ENCODE data around the gene LAIR2.
"Not testable (repeated sequence)": the region's sequence is repeated elsewhere in the genome, so short reads cannot be mapped to it uniquely, and the experiment has no call there.

The LAIR2 gene

GRCh38 chr19:54464630-54465425, 37.8 kb upstream of the LAIR2 start:
- peak; percentile 46 to 57 (median 52) for DNase-seq
- Histone ChIP-seq H3K4me3 (ENCODE audit: insufficient read depth, low read depth, low read length, poor library complexity, severe bottlenecking) (peak overlapping the region; percentile 71), H3K9me3 (ENCODE audit: control insufficient read depth, low read length) (no peaks in the 10 kb centered on the region)

GRCh38 chr19:54465426-54466109, 37.1 kb upstream of the LAIR2 start:
- no peak for DNase-seq
- no peak overlapping the region for H3K4me3 ChIP-seq (ENCODE audit: insufficient read depth, low read depth, low read length, poor library complexity, severe bottlenecking)
- peaks cover 25% of the 10 kb centered on the region for H3K4me1 ChIP-seq (ENCODE audit: control insufficient read depth, insufficient read depth, low read length, poor library complexity, severe bottlenecking)
- no peak overlapping the region for H3K27ac ChIP-seq (ENCODE audit: insufficient read depth, low read length, poor library complexity, severe bottlenecking)
- no peaks in the 10 kb centered on the region for H3K9me3 ChIP-seq (ENCODE audit: control insufficient read depth, low read length)
- H3K27me3 ChIP-seq (replicated peaks; ENCODE audit: control insufficient read depth, insufficient read depth, low read length, poor library complexity, severe bottlenecking), result peaks cover 6% of the 10 kb centered on the region
- H3K36me3 ChIP-seq (ENCODE audit: control insufficient read depth, insufficient read depth, low read length), result peaks cover 10% of the 10 kb centered on the region

More at GRCh38 chr19:54464630-54465425, 37.8 kb upstream of the LAIR2 start:
- peaks cover under 1% of the 10 kb centered on the region for H3K27me3 ChIP-seq (replicated peaks; ENCODE audit: control insufficient read depth, insufficient read depth, low read length, poor library complexity, severe bottlenecking)
- peaks cover 25% of the 10 kb centered on the region for H3K4me1 ChIP-seq (ENCODE audit: control insufficient read depth, insufficient read depth, low read length, poor library complexity, severe bottlenecking)
- peaks cover 16% of the 10 kb centered on the region for H3K36me3 ChIP-seq (ENCODE audit: control insufficient read depth, insufficient read depth, low read length)
- H3K27ac ChIP-seq (ENCODE audit: insufficient read depth, low read length, poor library complexity, severe bottlenecking), result peak overlapping the region; percentile 58

- not testable (repeated sequence) for H3K4me3 ChIP-seq (ENCODE audit: insufficient read depth, low read depth, low read length, poor library complexity, severe bottlenecking); DNase-seq; H3K36me3 ChIP-seq (ENCODE audit: control insufficient read depth, insufficient read depth, low read length); H3K9me3 ChIP-seq (ENCODE audit: control insufficient read depth, low read length); H3K27ac ChIP-seq (ENCODE audit: insufficient read depth, low read length, poor library complexity, severe bottlenecking)
- peaks cover 11% of the 10 kb centered on the region for H3K27me3 ChIP-seq (replicated peaks; ENCODE audit: control insufficient read depth, insufficient read depth, low read length, poor library complexity, severe bottlenecking)
- H3K4me1 ChIP-seq (ENCODE audit: control insufficient read depth, insufficient read depth, low read length, poor library complexity, severe bottlenecking), result peaks cover 30% of the 10 kb centered on the region
These were observed 36.5 kb upstream of the LAIR2 start for GRCh38 chr19:54466110-54466480.

- H3K9me3 ChIP-seq (ENCODE audit: control insufficient read depth, low read length), result no peaks in the 10 kb centered on the region
- peaks cover 16% of the 10 kb centered on the region for H3K4me1 ChIP-seq (ENCODE audit: control insufficient read depth, insufficient read depth, low read length, poor library complexity, severe bottlenecking)
- no peak overlapping the region for H3K4me3 ChIP-seq (ENCODE audit: insufficient read depth, low read depth, low read length, poor library complexity, severe bottlenecking)
- H3K27ac ChIP-seq (ENCODE audit: insufficient read depth, low read length, poor library complexity, severe bottlenecking), result no peak overlapping the region
- peaks cover 18% of the 10 kb centered on the region for H3K27me3 ChIP-seq (replicated peaks; ENCODE audit: control insufficient read depth, insufficient read depth, low read length, poor library complexity, severe bottlenecking)
- no peaks in the 10 kb centered on the region for H3K36me3 ChIP-seq (ENCODE audit: control insufficient read depth, insufficient read depth, low read length)
- no peak for DNase-seq
These were observed 33.1 kb upstream of the LAIR2 start for GRCh38 chr19:54469496-54469934.

- peaks cover 18% of the 10 kb centered on the region for H3K27me3 ChIP-seq (replicated peaks; ENCODE audit: control insufficient read depth, insufficient read depth, low read length, poor library complexity, severe bottlenecking)
- H3K36me3 ChIP-seq (ENCODE audit: control insufficient read depth, insufficient read depth, low read length), result no peaks in the 10 kb centered on the region
- no peak overlapping the region for H3K4me3 ChIP-seq (ENCODE audit: insufficient read depth, low read depth, low read length, poor library complexity, severe bottlenecking)
- no peak overlapping the region for H3K27ac ChIP-seq (ENCODE audit: insufficient read depth, low read length, poor library complexity, severe bottlenecking)
- no peaks in the 10 kb centered on the region for H3K9me3 ChIP-seq (ENCODE audit: control insufficient read depth, low read length)
- peaks cover 11% of the 10 kb centered on the region for H3K4me1 ChIP-seq (ENCODE audit: control insufficient read depth, insufficient read depth, low read length, poor library complexity, severe bottlenecking)
- DNase-seq, result no peak
These were observed 32.2 kb upstream of the LAIR2 start for GRCh38 chr19:54470276-54470887.

- Histone ChIP-seq H3K4me1 (ENCODE audit: control insufficient read depth, insufficient read depth, low read length, poor library complexity, severe bottlenecking) (peaks cover 11% of the 10 kb centered on the region), H3K9me3 (ENCODE audit: control insufficient read depth, low read length) (no peaks in the 10 kb centered on the region), H3K27me3 (replicated peaks; ENCODE audit: control insufficient read depth, insufficient read depth, low read length, poor library complexity, severe bottlenecking) (peaks cover 18% of the 10 kb centered on the region), H3K36me3 (ENCODE audit: control insufficient read depth, insufficient read depth, low read length) (no peaks in the 10 kb centered on the region), H3K27ac (ENCODE audit: insufficient read depth, low read length, poor library complexity, severe bottlenecking) (no peak overlapping the region), H3K4me3 (ENCODE audit: insufficient read depth, low read depth, low read length, poor library complexity, severe bottlenecking) (no peak overlapping the region)
- no peak for DNase-seq
These were observed 31.4 kb upstream of the LAIR2 start for GRCh38 chr19:54470991-54471782.

- Histone ChIP-seq H3K27me3 (replicated peaks; ENCODE audit: control insufficient read depth, insufficient read depth, low read length, poor library complexity, severe bottlenecking) (peaks cover 18% of the 10 kb centered on the region), H3K36me3 (ENCODE audit: control insufficient read depth, insufficient read depth, low read length) (no peaks in the 10 kb centered on the region), H3K4me1 (ENCODE audit: control insufficient read depth, insufficient read depth, low read length, poor library complexity, severe bottlenecking) (peaks cover 11% of the 10 kb centered on the region), H3K9me3 (ENCODE audit: control insufficient read depth, low read length) (no peaks in the 10 kb centered on the region), H3K4me3 (ENCODE audit: insufficient read depth, low read depth, low read length, poor library complexity, severe bottlenecking) (no peak within 1 kb of the TSS), H3K27ac (ENCODE audit: insufficient read depth, low read length, poor library complexity, severe bottlenecking) (no peak within 1 kb of the TSS)
- no peak for DNase-seq
These were observed 29.4 kb upstream of the LAIR2 start, which contains the start of gene CDC42EP5 for GRCh38 chr19:54473071-54473891. TSS of gene CDC42EP5 (minus strand) at chr19:54473296. CDS start at chr19:54465547, 7,749 bp downstream.

GRCh38 chr19:54473892-54474372, 28.7 kb upstream of the LAIR2 start:
- Histone ChIP-seq H3K36me3 (ENCODE audit: control insufficient read depth, insufficient read depth, low read length) (no peaks in the 10 kb centered on the region), H3K27ac (ENCODE audit: insufficient read depth, low read length, poor library complexity, severe bottlenecking) (no peak overlapping the region), H3K27me3 (replicated peaks; ENCODE audit: control insufficient read depth, insufficient read depth, low read length, poor library complexity, severe bottlenecking) (peaks cover 18% of the 10 kb centered on the region), H3K9me3 (ENCODE audit: control insufficient read depth, low read length) (no peaks in the 10 kb centered on the region), H3K4me1 (ENCODE audit: control insufficient read depth, insufficient read depth, low read length, poor library complexity, severe bottlenecking) (peaks cover 11% of the 10 kb centered on the region), H3K4me3 (ENCODE audit: insufficient read depth, low read depth, low read length, poor library complexity, severe bottlenecking) (no peak overlapping the region)
- no peak for DNase-seq

- Histone ChIP-seq H3K9me3 (ENCODE audit: control insufficient read depth, low read length) (no peaks in the 10 kb centered on the region), H3K36me3 (ENCODE audit: control insufficient read depth, insufficient read depth, low read length) (no peaks in the 10 kb centered on the region), H3K4me1 (ENCODE audit: control insufficient read depth, insufficient read depth, low read length, poor library complexity, severe bottlenecking) (peaks cover 10% of the 10 kb centered on the region), H3K27ac (ENCODE audit: insufficient read depth, low read length, poor library complexity, severe bottlenecking) (no peak overlapping the region), H3K4me3 (ENCODE audit: insufficient read depth, low read depth, low read length, poor library complexity, severe bottlenecking) (no peak overlapping the region), H3K27me3 (replicated peaks; ENCODE audit: control insufficient read depth, insufficient read depth, low read length, poor library complexity, severe bottlenecking) (peaks cover 11% of the 10 kb centered on the region)
- DNase-seq, result no peak
These were observed 26.9 kb upstream of the LAIR2 start for GRCh38 chr19:54475706-54476105.

Data from effector memory CD4-positive, alpha-beta T cell (primary cell).